ENCODE measurements around the gene IZUMO3.

DNA sequence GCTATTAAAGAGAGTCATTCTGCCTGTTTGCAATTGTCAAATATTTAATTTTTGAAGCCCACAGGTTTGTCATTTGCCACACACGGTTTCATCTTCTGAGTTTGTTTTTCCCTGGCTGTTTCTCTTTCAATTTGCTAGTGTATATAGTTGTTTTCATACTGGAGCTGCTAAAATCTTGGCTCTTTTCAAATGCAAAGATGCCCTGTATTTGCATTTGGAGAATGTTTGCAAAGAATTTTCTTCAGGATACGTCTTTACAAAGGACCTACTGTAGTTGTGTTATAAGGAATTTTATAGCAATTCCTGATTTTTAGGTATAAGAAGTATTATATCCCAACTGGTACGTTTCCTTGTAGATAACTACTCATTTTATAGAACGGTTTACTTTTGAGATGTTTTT is 48.0 kb downstream of the IZUMO3 start:
- TF ChIP-seq POLR2A (IDR thresholded peaks at IDR 0.05) (no peak), POLR2AphosphoS5 (IDR thresholded peaks at IDR 0.05) (no peak), EP300 (IDR thresholded peaks at IDR 0.05) (no peak)
- TF ChIP-seq, protein P1, sequence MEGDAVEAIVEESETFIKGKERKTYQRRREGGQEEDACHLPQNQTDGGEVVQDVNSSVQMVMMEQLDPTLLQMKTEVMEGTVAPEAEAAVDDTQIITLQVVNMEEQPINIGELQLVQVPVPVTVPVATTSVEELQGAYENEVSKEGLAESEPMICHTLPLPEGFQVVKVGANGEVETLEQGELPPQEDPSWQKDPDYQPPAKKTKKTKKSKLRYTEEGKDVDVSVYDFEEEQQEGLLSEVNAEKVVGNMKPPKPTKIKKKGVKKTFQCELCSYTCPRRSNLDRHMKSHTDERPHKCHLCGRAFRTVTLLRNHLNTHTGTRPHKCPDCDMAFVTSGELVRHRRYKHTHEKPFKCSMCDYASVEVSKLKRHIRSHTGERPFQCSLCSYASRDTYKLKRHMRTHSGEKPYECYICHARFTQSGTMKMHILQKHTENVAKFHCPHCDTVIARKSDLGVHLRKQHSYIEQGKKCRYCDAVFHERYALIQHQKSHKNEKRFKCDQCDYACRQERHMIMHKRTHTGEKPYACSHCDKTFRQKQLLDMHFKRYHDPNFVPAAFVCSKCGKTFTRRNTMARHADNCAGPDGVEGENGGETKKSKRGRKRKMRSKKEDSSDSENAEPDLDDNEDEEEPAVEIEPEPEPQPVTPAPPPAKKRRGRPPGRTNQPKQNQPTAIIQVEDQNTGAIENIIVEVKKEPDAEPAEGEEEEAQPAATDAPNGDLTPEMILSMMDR (IDR thresholded peaks at IDR 0.05) = no peak
